K562 (cell line): ENCODE data around the gene PLEKHA6. TPM values are rescaled to one million over a fixed set of nuclear protein-coding genes. Genes with fewer than 3 reads are reported as not detected.

ENCODE experiments used
- CEBPG ChIP-seq, 3 experiments: fragments of 200-800 bp in 1 of 3; sonication (Bioruptor generic) in 1 of 3; sonication (generic) in 1 of 3; formaldehyde crosslinking in 1 of 3; IDR thresholded peaks in 2 of 3; conservative IDR thresholded peaks in 1 of 3; 2 replicates each; pipeline versions ENCODE4 v1.6.1 to v1.8.0; 2016 to 2022; ENCODE audit warnings: missing compliant biosample characterization in 2 of 3, missing genetic modification characterization in 2 of 3, mild to moderate bottlenecking in 1 of 3, missing genetic modification reagents in 1 of 3
- NFE2L1 ChIP-seq: fragments of 450-650 bp; IDR thresholded peaks from 2 replicates; pipeline ENCODE4 v1.6.1; 2016; ENCODE audit warnings: missing genetic modification characterization, low read depth, mild to moderate bottlenecking, missing compliant biosample characterization, moderate library complexity, borderline replicate concordance
- RAD21 ChIP-seq, 2 experiments: fragments of 250-450 bp in 1 of 2; fragments of 450-650 bp in 1 of 2; sonication (Bioruptor Pico) in 1 of 2; formaldehyde crosslinking in 1 of 2; IDR thresholded peaks in 1 of 2; conservative IDR thresholded peaks in 1 of 2; 2 replicates each; pipeline versions ENCODE4 v1.4.0 to v1.8.0; 2020 to 2022; ENCODE audit warnings: mild to moderate bottlenecking in 2 of 2, moderate library complexity in 1 of 2
- YY1 ChIP-seq, 3 experiments: IDR thresholded peaks; 2 replicates each; pipeline ENCODE4 v1.6.1; 2011; ENCODE audit warnings: low read length in 2 of 3, mild to moderate bottlenecking in 2 of 3, moderate library complexity in 2 of 3, borderline replicate concordance in 1 of 3, control low read depth in 1 of 3, low read depth in 1 of 3; ENCODE audit not compliant: insufficient read depth in 3 of 3, insufficient replicate concordance in 2 of 3, control insufficient read depth in 1 of 3, insufficient read length in 1 of 3; ENCODE audit errors: extremely low read depth in 1 of 3
- ZNF263 ChIP-seq: sonication (generic); formaldehyde crosslinking; IDR thresholded peaks from 2 replicates; pipeline ENCODE4 v1.8.0; 2022; ENCODE audit warnings: mild to moderate bottlenecking, missing genetic modification reagents, borderline replicate concordance
- ZNF644 ChIP-seq: fragments of 200-800 bp; sonication (Bioruptor generic); IDR thresholded peaks from 2 replicates; pipeline ENCODE4 v1.6.1; 2016; ENCODE audit warnings: low read depth, missing genetic modification characterization, missing compliant biosample characterization
- polyA plus RNA-seq, 8 experiments: library from polyadenylated mRNA; depleted of rRNA in 4 of 8; stranded (reverse) in 5 of 8; unstranded in 3 of 8; fragments of >200 nt; fragmentation: Nextera tagmentation in 2 of 8; fragmentation: Illumina TruSeq in 1 of 8; extraction: Ambion mirVana in 2 of 8; extraction: Trizol in 1 of 8; gene quantifications; 2 replicates each; pipeline versions ENCODE4 v1.2.1 to v1.2.3, GENCODE V29; 2011 to 2014; ENCODE audit warnings: inconsistent platforms in 1 of 8, missing spikeins in 1 of 8
- total RNA-seq, 7 experiments: library from RNA; depleted of rRNA in 6 of 7; stranded (reverse); fragments of >200 nt in 6 of 7; fragmentation: Illumina TruSeq in 2 of 7; extraction: Trizol in 2 of 7; gene quantifications; 2 replicates each; pipeline versions ENCODE4 v1.2.1 to v1.2.3, GENCODE V29; 2011 to 2021; ENCODE audit warnings: low replicate concordance in 1 of 7
- TF ChIP-seq, protein P1 (sequence below): sonication (generic); formaldehyde crosslinking; IDR thresholded peaks from 2 replicates; pipeline ENCODE4 v1.8.0; 2023; ENCODE audit warnings: missing genetic modification reagents, mild to moderate bottlenecking, borderline replicate concordance

PLEKHA6 gene
- total and polyA plus RNA-seq, 9 of the 15 experiments (the other 6 are each of a cell fraction or from before 2014, with no cell fraction given): under 0.01 to 0.33 (median 0.01) TPM; not detected in 4

DNA sequence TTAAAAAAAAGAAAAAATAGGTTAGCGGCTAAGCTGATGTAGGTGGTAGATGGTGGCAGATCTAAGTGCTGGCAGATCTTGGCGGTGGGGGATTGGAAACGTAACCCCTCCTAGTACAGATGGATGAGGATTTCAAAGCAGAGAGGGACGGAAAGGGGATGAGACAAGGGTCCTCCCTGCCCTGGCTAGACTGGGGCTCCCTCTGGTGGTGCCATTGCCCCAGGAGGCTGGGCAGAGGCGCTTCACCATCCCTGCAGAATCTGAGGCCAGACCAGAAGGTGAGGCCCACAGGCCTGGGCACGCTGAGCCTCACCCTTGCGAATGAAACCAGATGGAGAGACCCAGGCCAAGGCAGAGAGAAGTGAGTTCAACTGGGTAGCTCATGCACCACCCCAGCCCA is 7.0 kb upstream of the PLEKHA6 start (continued):
- TF ChIP-seq, protein P1, sequence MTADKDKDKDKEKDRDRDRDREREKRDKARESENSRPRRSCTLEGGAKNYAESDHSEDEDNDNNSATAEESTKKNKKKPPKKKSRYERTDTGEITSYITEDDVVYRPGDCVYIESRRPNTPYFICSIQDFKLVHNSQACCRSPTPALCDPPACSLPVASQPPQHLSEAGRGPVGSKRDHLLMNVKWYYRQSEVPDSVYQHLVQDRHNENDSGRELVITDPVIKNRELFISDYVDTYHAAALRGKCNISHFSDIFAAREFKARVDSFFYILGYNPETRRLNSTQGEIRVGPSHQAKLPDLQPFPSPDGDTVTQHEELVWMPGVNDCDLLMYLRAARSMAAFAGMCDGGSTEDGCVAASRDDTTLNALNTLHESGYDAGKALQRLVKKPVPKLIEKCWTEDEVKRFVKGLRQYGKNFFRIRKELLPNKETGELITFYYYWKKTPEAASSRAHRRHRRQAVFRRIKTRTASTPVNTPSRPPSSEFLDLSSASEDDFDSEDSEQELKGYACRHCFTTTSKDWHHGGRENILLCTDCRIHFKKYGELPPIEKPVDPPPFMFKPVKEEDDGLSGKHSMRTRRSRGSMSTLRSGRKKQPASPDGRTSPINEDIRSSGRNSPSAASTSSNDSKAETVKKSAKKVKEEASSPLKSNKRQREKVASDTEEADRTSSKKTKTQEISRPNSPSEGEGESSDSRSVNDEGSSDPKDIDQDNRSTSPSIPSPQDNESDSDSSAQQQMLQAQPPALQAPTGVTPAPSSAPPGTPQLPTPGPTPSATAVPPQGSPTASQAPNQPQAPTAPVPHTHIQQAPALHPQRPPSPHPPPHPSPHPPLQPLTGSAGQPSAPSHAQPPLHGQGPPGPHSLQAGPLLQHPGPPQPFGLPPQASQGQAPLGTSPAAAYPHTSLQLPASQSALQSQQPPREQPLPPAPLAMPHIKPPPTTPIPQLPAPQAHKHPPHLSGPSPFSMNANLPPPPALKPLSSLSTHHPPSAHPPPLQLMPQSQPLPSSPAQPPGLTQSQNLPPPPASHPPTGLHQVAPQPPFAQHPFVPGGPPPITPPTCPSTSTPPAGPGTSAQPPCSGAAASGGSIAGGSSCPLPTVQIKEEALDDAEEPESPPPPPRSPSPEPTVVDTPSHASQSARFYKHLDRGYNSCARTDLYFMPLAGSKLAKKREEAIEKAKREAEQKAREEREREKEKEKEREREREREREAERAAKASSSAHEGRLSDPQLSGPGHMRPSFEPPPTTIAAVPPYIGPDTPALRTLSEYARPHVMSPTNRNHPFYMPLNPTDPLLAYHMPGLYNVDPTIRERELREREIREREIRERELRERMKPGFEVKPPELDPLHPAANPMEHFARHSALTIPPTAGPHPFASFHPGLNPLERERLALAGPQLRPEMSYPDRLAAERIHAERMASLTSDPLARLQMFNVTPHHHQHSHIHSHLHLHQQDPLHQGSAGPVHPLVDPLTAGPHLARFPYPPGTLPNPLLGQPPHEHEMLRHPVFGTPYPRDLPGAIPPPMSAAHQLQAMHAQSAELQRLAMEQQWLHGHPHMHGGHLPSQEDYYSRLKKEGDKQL: no peak
- TF ChIP-seq YY1 (IDR thresholded peaks at IDR 0.05; ENCODE audit: borderline replicate concordance in 1 of 3, control insufficient read depth in 1 of 3, extremely low read depth in 1 of 3, insufficient read depth in 3 of 3, insufficient read length in 1 of 3, insufficient replicate concordance in 2 of 3, low read depth in 1 of 3, low read length in 2 of 3) (no peak), CEBPG (CRISPR knock-in tag; IDR thresholded peaks at IDR 0.05) (no peak), CEBPG (tag; conservative IDR thresholded peaks at IDR 0.05 in 1 of 2, IDR thresholded peaks at IDR 0.05 in 1 of 2) (no peak), RAD21 (CRISPR knock-in tag; conservative IDR thresholded peaks at IDR 0.05 in 1 of 2, IDR thresholded peaks at IDR 0.05 in 1 of 2) (peak; percentile 40 to 68), NFE2L1 (tag) (no peak), ZNF644 (tag) (no peak), ZNF263 (CRISPR knock-in tag) (peak; percentile 80; the same call in 1 of the 2 replicates)
